Right renal cortex interstitium (tissue), 3 donors: ENCODE results near the gene MYO1G. TPM values are rescaled to one million over a fixed set of nuclear protein-coding genes. Genes with fewer than 3 reads are reported as not detected.
"Not testable (repeated sequence)": the region's sequence is repeated elsewhere in the genome, so short reads cannot be mapped to it uniquely, and the experiment has no call there.

ENCODE experiments used
- DNase-seq, 3 donors: peaks; one replicate each; pipeline ENCODE4 v3.0.0-alpha.2; 2013; ENCODE audit warnings: low read depth in 3 of 3, low spot score in 2 of 3
- polyA plus RNA-seq, 3 donors: library from polyadenylated mRNA; unstranded; fragments of 120-200 nt; gene quantifications; one replicate each; pipeline ENCODE4 v1.2.1, GENCODE V29; 2013; ENCODE audit not compliant: insufficient read length in 3 of 3

MYO1G gene
- polyA plus RNA-seq, 3 donors, result 0.33 to 0.51 (median 0.36) TPM

DNA sequence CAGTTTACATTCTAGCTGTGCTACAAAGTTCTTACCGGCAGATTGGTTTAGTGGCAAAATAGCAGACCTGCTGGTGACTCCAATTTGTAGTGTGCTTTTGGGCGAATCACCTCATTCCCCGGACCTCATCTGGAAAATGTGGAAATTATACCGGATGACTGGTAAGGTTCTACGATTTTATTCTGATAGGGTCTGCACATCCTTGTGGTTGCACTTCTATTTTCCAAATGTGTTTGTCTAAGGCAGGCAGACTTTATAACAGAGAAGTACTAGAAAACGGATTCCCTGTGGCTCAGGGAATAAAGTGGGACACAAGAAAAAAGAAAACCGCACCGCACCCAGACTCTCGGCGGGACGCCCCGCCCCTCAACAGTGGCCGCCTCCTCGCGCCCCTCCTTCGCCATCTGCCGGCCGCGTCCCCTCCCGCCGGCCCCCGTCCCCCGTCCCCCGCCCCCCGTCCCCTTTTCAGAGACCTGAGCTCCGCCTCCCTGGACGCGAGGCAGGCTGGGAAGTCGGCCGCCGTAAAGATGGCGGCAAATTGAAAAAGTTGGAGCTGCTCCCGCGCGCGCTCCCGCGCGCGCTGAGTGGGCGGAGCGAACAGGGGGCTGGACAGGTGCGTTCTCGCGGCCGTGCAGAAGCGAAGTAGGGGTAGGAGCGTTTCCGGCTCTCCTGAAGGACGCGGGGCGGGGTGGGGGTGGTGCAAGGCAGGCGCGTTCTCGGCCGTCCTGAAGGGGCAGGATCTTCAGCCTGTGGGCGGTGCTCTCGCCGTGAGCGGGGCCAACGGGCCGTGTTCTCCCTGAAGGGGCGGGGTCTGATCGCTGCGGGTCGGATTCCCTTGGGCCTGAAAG, 20.7 kb upstream of the MYO1G start:
- peak; percentile 96 to 98 (median 97) for DNase-seq

DNA sequence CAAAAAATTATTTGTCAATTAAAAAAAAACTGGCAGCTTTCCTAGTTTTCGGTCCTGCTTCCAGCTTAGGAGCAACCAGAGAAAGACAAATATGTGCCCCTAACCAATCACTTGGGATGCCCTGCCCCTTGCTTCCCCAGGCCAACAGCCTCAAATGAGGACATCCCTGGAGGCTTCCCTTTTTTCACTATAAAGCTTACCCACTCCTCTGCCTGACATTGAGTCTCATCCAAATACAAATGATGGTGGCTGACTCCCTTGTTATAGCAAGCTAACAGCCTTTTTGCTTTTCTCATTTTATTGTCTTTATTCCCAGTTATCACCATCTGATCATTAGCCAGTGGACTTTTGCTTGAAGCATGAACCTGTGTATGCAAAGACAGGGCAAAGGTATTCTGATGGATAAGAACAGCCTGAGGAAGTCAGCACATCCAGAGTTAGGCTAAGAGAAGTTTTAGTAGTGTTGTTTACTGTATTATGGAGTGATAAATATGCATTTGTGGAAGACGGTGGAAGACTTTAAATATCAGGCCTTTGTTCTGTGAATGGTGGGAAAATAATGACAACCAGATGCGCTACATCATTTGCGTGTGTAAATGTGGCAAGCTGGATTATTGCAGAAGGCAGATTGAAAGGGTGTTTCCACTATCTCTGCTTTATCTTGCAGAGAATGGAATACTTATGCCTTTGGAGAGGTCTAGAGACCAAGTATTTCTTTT, 19.5 kb upstream of the MYO1G start:
- no peak for DNase-seq

DNA sequence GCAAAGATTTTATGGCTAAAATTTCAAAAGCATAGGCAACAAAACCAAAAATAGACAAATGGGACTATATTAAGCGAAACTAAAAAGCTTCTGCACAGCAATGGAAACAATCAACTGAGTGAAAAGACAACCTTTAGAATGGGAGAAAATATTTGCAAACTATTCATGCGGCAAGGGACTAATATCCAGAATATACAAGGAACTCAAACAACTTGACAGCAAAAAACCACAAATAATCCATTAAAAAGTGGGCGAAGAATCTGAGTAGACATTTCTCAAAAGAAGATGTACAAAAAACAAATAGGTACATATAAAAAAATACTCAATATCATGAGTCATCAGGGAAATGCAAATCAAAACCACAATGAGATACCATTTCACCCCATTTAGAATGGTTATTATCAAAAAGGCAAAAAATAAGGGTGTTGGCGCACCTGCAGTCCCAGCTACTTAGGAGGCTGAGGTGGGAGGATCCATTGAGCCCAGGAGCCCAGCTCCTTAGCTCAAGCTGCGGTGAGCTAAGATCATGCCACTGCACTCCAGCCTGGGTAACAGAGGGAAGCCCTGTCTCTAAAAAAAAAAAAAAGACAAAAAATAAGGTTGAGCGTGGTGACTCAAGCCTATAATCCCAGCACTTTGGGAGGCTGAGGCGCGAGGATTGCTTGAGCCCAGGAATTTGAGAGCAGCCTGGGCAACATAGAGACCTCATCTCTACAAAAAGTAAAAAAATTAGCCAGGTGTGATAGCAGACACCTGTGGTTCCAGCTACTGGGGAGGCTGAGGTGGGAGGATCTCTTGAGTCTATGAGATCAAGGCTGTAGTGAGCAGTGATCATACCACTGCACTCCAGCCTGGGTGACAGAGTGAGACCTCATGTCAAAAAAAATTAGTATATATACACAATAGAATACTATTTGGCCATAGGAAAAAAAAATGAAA, 17.0 kb upstream of the MYO1G start:
- no peak for DNase-seq

DNA sequence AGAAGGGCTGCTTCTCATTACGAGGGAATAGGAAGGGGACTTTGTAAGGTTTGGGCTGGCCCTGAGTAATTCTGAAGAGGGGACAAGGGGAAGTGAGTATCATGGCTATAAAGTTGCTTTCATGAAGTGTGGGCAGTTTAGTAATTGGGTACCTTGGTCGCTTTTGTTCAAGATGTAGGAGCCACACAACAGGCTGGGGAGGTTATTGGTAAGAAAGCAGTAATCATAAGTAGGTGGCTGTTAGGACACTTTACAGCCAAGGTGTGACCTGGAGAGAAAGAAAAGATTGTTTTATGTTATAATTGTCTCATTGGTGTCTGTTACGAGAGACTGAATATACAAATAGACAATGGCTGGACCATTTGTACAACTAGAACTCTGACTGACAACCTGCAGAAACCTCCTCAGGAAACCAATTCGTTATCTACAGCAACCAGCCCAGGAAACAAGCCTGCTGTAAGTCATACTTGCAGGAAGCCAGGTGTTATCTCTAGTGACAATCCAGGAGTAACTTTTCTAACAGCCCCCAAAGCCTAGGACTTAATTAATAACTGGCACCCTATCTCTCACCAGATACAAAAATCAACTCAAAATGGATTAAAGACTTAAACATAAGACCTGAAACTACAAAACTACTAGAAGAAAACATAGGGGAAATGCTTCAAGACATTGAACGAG, 16.2 kb upstream of the MYO1G start:
- DNase-seq, result no peak

DNA sequence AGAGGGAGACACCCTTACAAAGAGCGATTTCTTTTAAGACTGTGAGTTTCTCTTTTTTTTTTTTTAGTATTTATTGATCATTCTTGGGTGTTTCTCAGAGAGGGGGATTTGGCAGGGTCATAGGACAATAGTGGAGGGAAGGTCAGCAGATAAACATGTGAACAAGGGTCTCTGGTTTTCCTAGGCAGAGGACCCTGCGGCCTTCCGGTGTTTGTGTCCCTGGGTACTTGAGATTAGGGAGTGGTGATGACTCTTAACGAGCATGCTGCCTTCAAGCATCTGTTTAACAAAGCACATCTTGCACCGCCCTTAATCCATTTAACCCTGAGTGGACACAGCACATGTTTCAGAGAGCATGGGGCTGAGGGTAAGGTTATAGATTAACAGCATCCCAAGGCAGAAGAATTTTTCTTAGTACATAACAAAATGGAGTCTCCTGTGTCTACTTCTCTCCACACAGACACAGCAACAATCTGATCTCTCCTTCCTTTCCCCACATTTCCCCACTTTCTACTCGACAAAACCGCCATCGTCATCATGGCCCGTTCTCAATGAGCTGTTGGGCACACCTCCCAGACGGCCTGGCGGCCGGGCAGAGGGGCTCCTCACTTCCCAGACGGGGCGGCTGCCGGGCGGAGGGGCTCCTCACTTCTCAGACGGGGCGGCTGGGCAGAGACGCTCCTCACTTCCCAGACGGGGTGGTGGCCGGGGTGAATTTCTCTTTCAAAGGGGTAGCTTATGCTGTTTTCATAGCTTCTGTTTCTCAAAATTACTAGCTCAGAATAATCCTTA, 13.4 kb upstream of the MYO1G start:
- not testable (repeated sequence) for DNase-seq

DNA sequence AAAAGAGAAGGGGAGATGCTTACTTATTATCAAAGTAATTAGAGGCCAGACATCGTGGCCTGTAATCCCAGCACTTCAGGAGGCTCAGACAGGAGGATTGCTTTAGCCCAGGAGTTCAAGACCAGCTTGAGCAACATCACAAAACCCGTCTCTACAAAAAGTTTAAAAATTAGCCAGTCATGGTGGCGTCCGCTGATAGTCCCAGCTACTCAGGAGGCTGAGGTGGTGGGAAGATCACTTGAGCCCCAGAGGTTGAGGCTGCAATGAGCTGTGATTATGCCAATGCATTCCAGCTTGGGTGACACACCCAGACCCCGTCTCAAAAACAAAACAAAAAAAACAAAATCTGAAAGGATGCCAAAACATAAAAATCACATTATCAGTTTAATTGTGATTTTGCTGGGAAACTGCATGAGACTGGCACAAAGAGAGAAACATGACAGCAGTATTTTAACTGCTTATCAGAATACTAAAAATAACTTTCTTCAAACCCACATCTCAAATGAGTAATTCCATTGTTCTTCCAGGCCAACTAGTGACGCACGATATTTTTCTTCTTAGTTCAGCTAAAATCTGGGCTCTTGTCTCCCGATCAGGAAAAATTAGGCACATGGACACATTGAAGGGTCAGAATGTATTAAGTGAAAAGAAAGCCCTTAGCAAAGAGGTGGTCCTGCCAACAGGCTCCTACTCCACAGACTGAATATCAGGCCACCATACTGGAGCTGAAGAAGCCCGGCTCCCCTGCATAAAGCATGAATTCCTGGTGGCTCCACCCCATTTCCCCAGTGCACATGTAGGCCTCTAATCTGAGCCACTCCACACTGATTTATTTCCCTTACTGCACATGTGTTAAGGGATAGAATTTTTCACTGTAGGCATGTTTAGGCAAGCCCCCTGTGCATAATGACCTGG, 11.6 kb upstream of the MYO1G start:
- no peak for DNase-seq

DNA sequence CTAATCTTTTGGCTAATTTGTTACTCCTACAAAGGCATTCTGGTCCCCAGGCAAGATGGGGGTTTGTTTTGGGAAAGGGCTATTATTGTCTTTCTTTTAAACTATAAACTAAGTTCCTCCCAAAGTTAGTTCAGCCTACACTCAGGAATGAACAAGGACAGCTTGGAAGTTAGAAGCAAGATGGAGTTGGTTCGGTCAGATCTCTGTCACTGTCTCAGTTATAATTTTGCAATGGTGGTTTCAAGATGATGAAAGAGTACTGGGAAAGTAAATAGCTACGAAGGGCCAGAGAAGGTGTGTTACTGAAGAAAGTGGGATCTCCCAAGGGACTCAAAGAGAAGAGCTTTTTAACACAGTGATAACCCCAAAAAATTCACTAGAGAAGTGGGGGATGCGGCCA, 10.3 kb upstream of the MYO1G start:
- DNase-seq, result no peak

DNA sequence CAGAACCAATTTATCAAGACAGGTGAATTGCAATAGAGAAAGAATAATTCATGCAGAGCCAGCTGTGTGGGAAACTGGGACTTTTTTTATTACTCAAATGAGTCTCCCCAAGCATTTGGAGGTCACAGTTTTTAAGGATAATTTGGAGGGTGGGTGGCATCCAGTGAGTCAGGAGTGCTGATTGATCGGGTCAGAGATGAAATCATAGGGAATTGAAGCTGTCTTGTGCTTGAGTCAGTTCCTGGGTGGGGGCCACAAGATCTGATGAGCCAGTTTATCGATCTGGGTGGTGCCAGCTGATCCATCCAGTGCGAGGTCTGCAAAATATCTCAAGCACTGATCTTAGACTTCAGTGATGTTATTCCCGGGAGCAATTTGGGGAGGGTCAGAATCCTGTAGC, 9.9 kb upstream of the MYO1G start:
- DNase-seq, result no peak

DNA sequence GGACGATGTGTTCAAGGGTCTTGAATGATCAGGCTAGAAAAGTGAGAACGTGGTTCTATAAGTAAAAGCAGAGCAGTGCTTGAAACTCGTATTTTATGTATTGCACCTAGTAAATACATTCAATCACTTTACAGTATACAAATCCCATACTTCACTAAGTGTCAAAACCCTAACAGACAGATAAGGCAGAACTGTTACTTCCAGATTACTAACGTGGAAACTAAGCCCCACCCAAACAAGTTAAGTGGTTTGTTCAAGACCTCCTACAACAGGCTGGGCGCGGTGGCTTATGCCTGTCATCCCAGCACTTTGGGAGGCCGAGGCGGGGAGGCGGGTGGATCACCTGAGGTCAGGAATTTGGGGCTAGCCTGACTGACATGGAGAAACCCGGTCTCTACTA, 9.2 kb upstream of the MYO1G start:
- DNase-seq, result no peak

DNA sequence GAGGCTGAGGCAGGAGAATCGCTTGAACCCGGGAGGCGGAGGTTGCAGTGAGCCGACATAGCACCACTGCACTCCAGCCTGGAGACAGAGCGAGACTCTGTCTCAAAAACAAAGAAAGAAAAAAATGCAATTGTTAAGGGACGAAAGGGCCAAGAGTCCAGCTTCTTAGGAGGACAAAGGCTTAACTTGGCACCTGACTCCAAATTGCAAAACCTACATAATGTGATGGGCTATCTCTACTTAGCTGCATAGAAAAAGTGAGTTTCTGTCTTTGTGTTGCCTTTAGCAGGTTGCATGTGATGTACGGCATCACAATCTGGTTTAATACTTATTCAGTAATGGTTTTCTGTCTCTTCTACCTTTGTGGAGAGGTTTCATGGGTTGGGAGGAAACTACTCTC, 8.6 kb upstream of the MYO1G start:
- DNase-seq, result no peak

DNA sequence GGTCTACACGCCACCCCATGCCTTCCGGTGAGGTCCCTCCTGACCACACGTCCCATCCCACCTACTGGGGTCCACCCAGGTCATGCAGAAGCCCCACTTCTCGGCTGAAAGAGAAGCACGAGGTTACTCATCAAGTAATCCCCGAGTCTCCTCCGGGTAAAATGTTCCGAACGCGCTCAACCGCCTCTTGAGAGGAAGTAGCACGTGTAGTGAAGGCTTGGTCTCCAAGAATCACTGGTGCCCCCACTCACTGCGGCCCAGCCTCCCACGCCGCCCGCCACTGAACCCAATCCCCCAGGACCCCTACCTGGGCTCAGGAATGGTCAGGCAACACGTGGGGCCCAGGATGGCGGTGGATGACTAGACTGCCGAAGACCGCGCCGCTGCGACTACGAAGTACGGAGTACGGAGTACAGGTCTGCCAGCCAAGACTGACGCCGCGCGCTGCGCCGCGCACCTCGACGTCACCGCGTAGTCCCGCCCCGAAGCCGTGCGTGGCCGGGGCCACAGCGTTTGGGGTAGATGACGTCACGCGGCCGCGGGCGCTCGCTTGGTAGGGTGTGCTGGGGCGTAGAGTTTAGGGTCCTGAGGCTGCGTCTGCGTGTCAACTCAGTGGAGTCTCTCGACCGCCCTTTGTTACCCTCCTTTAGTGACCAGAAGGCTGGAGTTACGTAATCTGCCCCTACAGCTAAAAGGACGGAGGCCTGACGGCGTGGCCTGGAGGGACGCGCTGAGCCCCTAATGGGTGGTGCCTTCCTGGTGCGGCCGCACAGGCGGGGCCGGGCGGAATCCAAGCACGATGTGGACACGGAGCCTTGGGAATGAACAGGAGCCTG, 7.6 kb upstream of the MYO1G start:
- peak; percentile 83 to 89 (median 86) for DNase-seq

DNA sequence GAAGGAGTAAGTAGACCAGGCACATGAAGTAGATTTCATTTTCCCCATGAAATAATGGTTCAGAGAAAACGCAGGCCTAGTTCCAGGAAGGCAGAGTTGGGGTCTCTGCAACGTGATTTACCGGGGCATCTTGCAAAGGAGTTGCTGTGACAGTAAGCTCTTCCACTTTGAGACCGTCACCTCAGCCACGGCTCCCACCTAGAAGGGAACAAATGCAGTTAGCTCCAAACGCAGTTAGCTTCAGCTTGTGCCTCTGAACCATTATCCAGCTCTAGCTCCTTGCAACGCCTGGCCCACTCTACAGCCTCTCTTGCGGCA, 7.0 kb upstream of the MYO1G start:
- no peak for DNase-seq

DNA sequence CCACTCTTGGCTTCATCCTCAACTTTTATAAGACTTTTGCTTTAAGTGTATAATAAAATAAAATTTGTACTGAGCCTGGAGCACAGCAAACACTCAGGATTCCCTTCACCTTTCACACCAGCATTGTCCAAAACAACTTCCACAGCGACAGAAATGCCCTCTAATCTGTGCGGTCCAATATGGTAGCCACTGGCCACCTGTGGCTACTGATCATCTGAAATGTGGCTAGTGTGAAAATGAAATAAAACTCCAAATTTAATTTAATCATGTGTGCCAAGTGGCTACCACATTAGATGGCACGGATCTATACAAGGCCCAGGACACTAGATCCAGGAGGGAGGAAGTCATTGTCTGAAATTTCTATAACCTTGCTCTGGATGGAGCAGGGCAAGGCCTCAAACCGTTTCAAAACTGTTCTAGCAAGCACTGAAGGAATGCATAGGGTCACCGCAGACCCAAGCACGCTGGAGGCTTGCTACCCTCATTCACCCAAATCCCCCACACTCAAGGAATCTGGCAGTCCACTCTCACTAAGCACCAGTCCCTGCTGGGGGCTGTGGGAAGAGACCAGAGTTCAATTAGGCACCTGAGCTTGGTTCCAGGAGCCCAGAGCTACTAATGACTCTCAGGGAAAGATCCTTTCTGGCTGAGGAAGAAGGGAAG, 6.3 kb upstream of the MYO1G start:
- no peak for DNase-seq

DNA sequence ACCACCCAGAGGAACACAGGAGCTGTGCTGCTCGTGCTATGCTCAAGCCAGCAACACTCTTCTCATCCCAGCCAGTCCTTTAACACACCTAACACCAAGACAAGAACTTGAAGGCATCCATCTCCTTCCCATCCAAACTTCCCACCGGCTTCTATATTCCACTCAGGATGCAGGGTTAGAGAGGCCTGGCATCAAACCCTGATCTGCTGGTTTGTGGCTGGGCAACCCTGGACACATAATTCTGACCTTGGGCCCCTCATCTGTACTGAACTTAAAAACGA, 5.6 kb upstream of the MYO1G start:
- no peak for DNase-seq

DNA sequence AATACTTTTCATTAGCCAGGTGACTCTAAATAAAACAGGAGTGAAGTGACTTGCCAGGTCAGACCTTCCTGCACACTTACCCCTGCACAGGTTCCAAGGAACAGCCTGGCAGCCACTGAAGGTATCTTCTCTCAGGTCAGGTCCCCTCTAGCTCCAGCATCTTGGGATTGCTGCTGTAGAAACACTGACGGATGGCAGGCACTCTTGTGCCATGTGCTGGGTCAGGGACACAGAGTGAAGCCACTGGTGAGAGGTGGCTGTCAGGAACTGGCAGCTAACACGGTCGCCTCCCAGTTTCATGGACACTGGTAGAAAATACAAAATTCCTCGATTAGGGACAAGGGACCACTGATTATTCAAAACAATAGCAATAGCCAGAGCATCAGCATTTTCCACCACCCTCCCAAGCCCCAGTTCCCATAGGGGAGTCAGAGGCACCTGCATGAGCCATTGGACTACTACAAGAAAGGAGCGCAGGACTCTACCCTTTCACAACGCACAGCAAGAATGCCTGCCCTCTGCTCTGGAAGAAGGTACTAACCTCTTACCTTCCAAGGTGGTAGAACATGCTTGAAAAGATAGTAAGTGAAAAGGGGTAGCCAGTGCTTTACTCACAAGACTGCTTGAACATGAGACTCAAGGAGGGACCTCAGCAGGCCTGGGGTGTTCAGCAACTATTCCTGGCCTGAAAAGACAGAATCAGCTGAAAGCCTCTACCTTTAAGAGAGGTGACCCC, 5.1 kb upstream of the MYO1G start:
- no peak for DNase-seq

DNA sequence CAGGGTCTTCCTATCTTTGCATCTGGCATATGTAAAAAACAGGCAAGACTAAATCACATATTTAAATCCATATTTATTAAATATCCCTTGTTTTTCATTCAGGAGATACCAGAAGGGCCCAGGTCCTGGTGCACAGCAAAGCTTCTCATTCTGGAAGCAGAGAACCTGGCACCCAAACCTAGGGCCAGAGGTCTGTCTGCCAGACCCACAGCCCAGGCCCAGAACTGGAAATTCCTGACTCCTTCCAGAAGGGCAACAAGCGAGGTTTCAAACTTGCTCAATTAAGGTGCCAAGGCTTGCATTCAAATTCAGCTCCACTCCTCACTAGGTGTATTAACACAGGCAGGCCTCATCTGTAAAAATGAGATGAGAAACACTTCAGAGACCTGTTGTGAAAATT, 4.2 kb upstream of the MYO1G start:
- no peak for DNase-seq

DNA sequence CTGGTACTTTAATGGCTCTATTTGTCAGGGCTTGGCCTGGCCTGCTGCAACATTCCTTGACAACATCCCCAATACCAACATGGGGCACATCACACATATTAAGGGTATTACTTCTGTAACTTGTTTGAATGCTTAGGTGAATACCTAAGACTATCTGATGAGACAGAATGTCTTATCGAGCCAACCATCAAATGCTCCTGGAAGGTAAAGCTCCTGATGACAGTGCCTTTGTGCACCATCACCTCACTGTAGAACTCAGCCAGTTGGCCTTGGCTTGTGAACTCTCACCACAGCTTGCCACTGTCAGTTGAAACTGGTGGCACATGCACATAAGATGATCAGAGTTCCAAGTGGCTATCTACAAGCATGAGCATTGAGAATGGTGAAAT, 3.7 kb upstream of the MYO1G start:
- no peak for DNase-seq
